ENCODE results near the gene HERC2. TPM values are rescaled to one million over a fixed set of nuclear protein-coding genes. Genes with fewer than 3 reads are reported as not detected.

HERC2 gene
- total and polyA plus RNA-seq, 2 of the 13 experiments (the other 11 are each of a cell fraction or from before 2014, with no cell fraction given) = 17.6 to 24.8 TPM

GRCh38 chr15:28118083-28118482 is 203.9 kb downstream of the HERC2 start (continued):
- TF ChIP-seq ZNF878 (CRISPR knock-in tag; IDR thresholded peaks at IDR 0.05) (no peak), NFYC (CRISPR knock-in tag; IDR thresholded peaks at IDR 0.05) (no peak), ZNF768 (CRISPR knock-in tag; IDR thresholded peaks at IDR 0.05) (no peak)

- no peak overlapping the region for H3K4me3 ChIP-seq (replicated peaks in 1 of 3; ENCODE audit: insufficient read depth in 1 of 3, low read depth in 2 of 3, low read length in 3 of 3)
- H2AFZ ChIP-seq (ENCODE audit: low read length) = no peak overlapping the region
- ChIA-PET POLR2A (no interaction called here), CTCF (ENCODE audit: low intra/inter-chr PET ratio, low total read pairs) (no interaction called here)
- no peak overlapping the region for H3K27ac ChIP-seq (ENCODE audit: extremely low read length, insufficient read depth, low read length)
- no peak overlapping the region for H3K4me2 ChIP-seq (ENCODE audit: low read depth, low read length)
- DNase-seq (ENCODE audit: low spot score) (no peak), ATAC-seq (no peak), FAIRE-seq (no peak)
- H4K20me1 ChIP-seq (ENCODE audit: insufficient read depth, low read length) = no peaks in the 10 kb centered on the region
- H3K4me1 ChIP-seq (ENCODE audit: insufficient read depth, low read length) = no peaks in the 10 kb centered on the region
- TF ChIP-seq MXD1 (CRISPR knock-in tag; IDR thresholded peaks at IDR 0.05) (no peak), ZNF350 (CRISPR knock-in tag; IDR thresholded peaks at IDR 0.05; ENCODE audit: borderline replicate concordance, low read depth) (no peak), ZBTB39 (CRISPR knock-in tag; IDR thresholded peaks at IDR 0.05) (no peak), ZNF484 (CRISPR knock-in tag; IDR thresholded peaks at IDR 0.05; ENCODE audit: borderline replicate concordance, low read depth) (no peak), ZNF383 (CRISPR knock-in tag; IDR thresholded peaks at IDR 0.05; ENCODE audit: borderline replicate concordance) (no peak)
- BruUV-seq (replicated peaks) = no TSS peak
- H3K9ac ChIP-seq (ENCODE audit: insufficient read depth, low read depth, low read length) = no peak overlapping the region
- in situ Hi-C loops (cut with HindIII; ENCODE audit: extremely low pct_ligation_motif_present, low pct_unique_long_range_greater_than_20kb) = no loop called here
- no peaks in the 10 kb centered on the region for H3K9me3 ChIP-seq (ENCODE audit: low read length)
- H3K27me3 ChIP-seq (ENCODE audit: control insufficient read depth in 1 of 2, insufficient read depth in 2 of 2, low read length in 2 of 2) = no peaks in the 10 kb centered on the region
- no peaks in the 10 kb centered on the region for H3K79me2 ChIP-seq (ENCODE audit: insufficient read depth, low read length)
- H3K36me3 ChIP-seq (replicated peaks in 1 of 2; ENCODE audit: control insufficient read depth in 1 of 2, insufficient read depth in 2 of 2, low read length in 2 of 2) = peaks cover 15 to 67% of the 10 kb centered on the region in 2 experiments; a peak in 4 of 5 replicates
- intact Hi-C loops (cut with micrococcal nuclease; ENCODE audit: unreplicated experiment) = no loop called here
- WGBS (ENCODE audit: low lambda C conversion rate) = 97% methylated on average over 11 of the region's 12 CpGs
Measured at GRCh38 chr15:28117432-28117990, 204.5 kb downstream of the HERC2 start.

Data from HepG2 (cell line).